GM12875 (cell line): Measurements from ENCODE around the gene C2CD3.

Source experiments
- H3K4me3 ChIP-seq: one replicate; pipeline ENCODE4 v1.5.1; 2011; ENCODE audit warnings: low read depth, low read length, control low read depth
- TF ChIP-seq, protein P1 (sequence below): IDR thresholded peaks from 2 replicates; pipeline ENCODE4 v1.5.1; 2011; ENCODE audit warnings: low read depth, mild to moderate bottlenecking, control low read depth, inconsistent platforms, low read length, moderate library complexity, borderline replicate concordance; ENCODE audit not compliant: insufficient read depth

C2CD3 gene

DNA sequence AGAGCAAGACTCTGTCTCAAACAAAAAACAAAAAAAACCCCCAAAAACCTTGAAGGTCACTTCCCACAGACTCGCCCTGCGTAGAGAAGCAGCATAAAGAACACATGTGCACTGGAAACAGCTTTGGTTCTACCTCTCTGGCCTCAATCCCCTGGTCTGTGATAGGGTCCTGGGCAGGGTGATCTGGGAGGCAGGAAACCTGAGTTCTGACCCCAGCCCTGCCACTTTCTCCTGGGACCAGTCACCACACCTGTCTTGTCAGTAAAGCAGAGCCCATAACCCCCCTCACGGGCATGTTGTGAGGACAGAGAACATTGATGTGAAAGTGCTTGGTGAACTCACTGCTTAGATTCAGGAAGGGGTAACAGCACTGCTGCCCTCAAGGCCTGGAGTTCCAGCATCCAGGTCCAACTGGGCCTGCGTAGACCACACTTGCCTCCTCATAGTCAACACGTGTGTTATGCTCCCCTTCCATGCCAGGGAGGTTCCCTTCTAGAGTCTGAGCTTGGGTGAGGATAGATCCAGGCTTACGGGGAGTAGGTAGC is 199.6 kb downstream of the C2CD3 start:
- H3K4me3 ChIP-seq = no peak overlapping the region
- TF ChIP-seq, protein P1, sequence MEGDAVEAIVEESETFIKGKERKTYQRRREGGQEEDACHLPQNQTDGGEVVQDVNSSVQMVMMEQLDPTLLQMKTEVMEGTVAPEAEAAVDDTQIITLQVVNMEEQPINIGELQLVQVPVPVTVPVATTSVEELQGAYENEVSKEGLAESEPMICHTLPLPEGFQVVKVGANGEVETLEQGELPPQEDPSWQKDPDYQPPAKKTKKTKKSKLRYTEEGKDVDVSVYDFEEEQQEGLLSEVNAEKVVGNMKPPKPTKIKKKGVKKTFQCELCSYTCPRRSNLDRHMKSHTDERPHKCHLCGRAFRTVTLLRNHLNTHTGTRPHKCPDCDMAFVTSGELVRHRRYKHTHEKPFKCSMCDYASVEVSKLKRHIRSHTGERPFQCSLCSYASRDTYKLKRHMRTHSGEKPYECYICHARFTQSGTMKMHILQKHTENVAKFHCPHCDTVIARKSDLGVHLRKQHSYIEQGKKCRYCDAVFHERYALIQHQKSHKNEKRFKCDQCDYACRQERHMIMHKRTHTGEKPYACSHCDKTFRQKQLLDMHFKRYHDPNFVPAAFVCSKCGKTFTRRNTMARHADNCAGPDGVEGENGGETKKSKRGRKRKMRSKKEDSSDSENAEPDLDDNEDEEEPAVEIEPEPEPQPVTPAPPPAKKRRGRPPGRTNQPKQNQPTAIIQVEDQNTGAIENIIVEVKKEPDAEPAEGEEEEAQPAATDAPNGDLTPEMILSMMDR = no peak

DNA sequence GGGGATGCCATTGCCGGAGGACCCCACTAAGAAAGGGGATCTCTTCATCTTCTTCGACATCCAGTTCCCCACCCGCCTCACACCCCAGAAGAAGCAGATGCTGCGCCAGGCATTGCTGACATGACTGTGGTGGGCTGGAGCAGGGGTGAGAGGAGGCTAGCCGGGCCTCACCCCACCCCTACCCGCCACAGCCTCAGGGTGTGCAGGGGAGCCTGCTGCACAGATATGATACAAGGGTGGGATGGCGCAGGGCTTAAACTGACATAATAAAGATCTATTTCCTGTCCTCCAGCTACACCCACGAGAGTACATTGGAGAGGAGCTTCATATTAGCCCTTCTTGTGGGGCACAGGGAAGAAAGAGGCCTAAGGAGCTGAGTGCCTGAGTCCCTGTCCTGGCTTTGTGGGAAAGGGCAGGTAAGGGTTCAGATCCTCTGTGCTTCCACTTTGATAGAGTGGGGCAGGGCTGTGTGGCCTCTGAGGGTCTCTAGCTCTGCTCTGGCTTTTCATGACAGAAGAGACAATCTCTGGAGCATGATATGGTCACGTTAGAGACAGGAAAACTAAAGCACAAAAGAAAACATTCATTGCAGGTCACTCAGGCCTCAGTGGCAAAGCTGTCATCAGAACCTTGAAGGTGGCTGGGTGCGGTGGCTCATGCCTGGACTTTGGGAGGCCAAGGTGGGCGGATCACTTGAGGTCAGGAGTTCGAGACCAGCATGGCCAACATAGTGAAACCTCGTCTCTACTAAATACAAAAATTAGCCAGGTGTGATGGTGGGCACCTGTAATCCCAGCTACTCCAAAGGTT is 200.6 kb downstream of the C2CD3 start:
- no peak overlapping the region for H3K4me3 ChIP-seq
- TF ChIP-seq, protein P1 = no peak

DNA sequence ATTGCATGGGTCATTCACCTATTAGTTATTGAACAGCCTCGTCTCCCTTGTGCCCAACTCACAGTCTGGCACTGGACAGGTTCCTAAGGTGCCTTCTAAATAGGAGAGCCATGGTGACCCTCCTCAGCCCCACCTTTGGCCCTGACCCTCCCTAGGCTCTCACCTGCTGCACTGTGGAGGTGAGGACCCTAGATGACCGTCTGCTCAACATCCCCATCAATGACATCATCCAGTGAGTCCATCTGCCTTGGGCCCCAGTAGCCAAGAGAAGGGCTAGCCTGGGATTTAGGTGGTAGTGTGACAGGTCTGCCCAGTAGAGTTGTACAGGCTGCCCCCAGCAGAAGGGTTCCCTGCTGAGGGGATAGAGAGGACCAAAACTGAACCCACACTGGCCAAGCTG is 201.7 kb downstream of the C2CD3 start:
- no peak overlapping the region for H3K4me3 ChIP-seq
- TF ChIP-seq, protein P1 = no peak

DNA sequence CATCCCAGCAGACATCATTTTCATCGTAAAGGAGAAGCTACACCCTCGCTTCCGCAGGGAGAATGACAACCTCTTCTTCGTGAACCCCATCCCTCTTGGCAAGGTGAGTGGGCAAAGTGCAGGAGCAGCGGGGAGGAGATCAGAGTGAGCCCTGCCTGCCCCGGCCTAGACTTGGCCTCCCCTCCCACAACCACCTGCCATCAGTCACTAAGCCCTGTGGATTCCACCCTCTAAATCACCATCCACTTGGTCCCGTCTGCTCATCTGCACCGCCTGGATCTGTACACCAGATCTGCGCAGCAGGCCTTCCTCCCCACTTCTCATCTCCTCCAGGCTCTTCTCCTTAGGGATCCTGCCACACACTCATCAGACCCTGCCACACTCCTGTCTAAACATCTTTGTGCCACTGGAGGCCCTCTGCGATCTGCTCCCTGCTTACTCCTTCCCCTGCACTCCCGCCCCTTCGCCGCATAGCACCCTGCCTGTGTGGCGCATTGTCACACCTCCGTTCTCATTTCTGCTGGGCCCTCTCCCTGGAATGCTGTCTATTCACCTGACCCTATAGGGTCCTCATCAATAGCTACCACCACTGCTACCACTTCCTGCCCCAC is 202.3 kb downstream of the C2CD3 start:
- TF ChIP-seq, protein P1 = no peak
- no peak overlapping the region for H3K4me3 ChIP-seq

DNA sequence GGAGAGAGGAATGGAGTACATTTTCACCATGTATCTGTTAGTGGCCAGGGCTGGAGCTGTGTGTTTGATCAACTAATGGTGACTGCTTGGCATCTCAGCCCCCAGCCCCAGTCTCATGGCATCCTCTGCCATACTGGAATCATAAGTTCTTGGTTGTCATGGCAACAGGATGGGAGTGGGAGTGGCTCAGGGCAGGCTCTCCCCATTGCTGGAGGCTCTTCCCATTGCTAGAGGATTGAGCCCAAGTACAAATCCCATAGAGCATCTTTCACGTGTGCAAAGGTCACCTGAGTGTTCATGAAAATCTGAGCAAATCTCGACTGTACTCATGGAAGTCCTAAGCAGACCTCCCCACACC is 205.1 kb downstream of the C2CD3 start:
- no peak overlapping the region for H3K4me3 ChIP-seq
- TF ChIP-seq, protein P1 = no peak

DNA sequence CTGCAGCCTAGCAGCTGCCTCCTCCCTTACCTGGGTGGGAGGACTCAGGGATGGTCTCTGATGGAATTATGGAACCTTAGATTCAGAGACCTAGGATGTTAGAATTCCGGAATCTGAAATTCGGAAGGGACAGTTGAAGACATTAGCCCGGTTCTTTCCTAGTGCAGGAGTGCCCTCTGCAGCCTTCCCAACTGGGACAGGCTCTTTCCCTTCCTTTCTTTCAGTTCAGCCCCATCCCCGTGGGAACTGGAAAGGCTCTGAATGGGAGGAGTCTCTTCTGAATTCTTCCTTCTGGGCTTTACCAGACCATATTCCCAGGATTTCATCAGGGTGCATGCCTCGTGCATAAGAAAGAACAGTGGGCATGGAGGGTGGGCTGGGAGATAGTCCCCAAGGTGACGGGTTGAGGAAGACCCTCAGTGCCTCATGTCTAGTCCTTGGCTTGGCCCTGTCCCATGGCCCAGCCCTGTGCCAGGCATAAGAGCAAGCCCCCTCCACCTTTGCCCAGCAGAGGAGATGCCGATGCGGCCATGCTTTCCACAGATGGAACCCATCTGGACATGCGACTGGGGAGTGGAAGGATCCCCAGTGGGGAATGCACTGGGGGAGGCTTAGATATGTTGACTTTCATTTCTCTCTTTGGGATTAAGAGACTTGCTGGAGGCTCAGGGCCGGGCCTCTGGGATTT is 205.6 kb downstream of the C2CD3 start:
- H3K4me3 ChIP-seq = no peak overlapping the region
- TF ChIP-seq, protein P1 = no peak
